Measurements from ENCODE around the gene DBH. TPM values are rescaled to one million over a fixed set of nuclear protein-coding genes. Genes with fewer than 3 reads are reported as not detected.

The DBH gene
- total RNA-seq (2021): not detected in 2 replicates
- Bru-seq, nascent RNA: not detected
- BruChase-seq, experiment 1, labeled RNA remaining after a 2-hour chase: not detected
- BruChase-seq, experiment 2, labeled RNA remaining after a 6-hour chase: not detected
- long read RNA-seq: 0 reads

GRCh38 chr9:133635533-133636531 is at the start of gene DBH:
TSS of gene DBH (plus strand) at chr9:133636363. CDS start at chr9:133636372, 9 bp downstream.
- no peak within 1 kb of the TSS for H3K4me3 ChIP-seq (ENCODE audit: low read depth, low read length, poor library complexity, severe bottlenecking)
- BruUV-seq (replicated peaks): no TSS peak
- no peak for DNase-seq (ENCODE audit: low spot score)
- intact Hi-C loops (cut with micrococcal nuclease; ENCODE audit: unreplicated experiment): no loop called here
- no peaks in the 10 kb centered on the region for H3K27me3 ChIP-seq (replicated peaks; ENCODE audit: insufficient read depth, low read depth, low read length, poor library complexity)
- H3K9me3 ChIP-seq (ENCODE audit: low read depth, low read length, poor library complexity, severe bottlenecking): no peaks in the 10 kb centered on the region
- no peak for TF ChIP-seq CTCF (conservative IDR thresholded peaks at IDR 0.05; ENCODE audit: low read depth, low read length)
- no peak for TF ChIP-seq EZH2 (IDR thresholded peaks at IDR 0.05; ENCODE audit: borderline replicate concordance, low read depth, low read length, poor library complexity, severe bottlenecking)
- no peaks in the 10 kb centered on the region for H3K36me3 ChIP-seq (ENCODE audit: insufficient read depth, low read length, poor library complexity, severe bottlenecking)
- ChIA-PET CTCF (no interaction called here), POLR2A (ENCODE audit: low non-redundant PET) (no interaction called here)
- no peak within 1 kb of the TSS for H3K27ac ChIP-seq (ENCODE audit: low read depth, low read length, poor library complexity, severe bottlenecking)
- H3K4me1 ChIP-seq (ENCODE audit: insufficient read depth, low read length, poor library complexity, severe bottlenecking): no peaks in the 10 kb centered on the region

DNA sequence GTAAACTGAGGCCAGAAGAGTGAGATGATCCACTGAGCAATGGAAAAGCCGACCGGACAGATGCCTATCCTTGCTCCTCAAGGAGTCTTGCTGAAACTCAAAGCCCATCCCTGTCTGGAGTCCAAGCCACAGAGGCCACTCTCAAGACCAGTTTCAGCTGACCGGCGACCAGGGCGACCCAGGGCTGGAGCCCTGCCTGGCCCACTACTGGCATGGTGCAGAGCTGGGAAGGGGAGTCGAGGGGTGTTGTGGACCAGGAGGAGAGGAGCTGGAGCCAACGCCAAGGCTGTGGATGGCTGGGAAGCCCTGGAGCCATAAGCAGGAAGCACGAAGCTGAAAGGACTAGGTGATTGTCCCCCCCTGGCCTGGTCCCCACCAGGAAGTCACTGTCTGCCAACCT is 49.1 kb upstream of the DBH start:
- Histone ChIP-seq H3K27ac (ENCODE audit: low read depth, low read length, poor library complexity, severe bottlenecking) (no peak overlapping the region), H3K36me3 (ENCODE audit: insufficient read depth, low read length, poor library complexity, severe bottlenecking) (no peaks in the 10 kb centered on the region), H3K9me3 (ENCODE audit: low read depth, low read length, poor library complexity, severe bottlenecking) (peaks cover 5% of the 10 kb centered on the region), H3K4me1 (ENCODE audit: insufficient read depth, low read length, poor library complexity, severe bottlenecking) (peaks cover 26% of the 10 kb centered on the region), H3K27me3 (replicated peaks; ENCODE audit: insufficient read depth, low read depth, low read length, poor library complexity) (no peaks in the 10 kb centered on the region), H3K4me3 (ENCODE audit: low read depth, low read length, poor library complexity, severe bottlenecking) (no peak overlapping the region)
- ChIA-PET POLR2A (ENCODE audit: low non-redundant PET) (no interaction called here), CTCF (no interaction called here)
- DNase-seq (ENCODE audit: low spot score): no peak
- no TSS peak for BruUV-seq (replicated peaks)
- intact Hi-C loops (cut with micrococcal nuclease; ENCODE audit: unreplicated experiment): no loop called here
- no peak for TF ChIP-seq EZH2 (IDR thresholded peaks at IDR 0.05; ENCODE audit: borderline replicate concordance, low read depth, low read length, poor library complexity, severe bottlenecking)
- TF ChIP-seq CTCF (conservative IDR thresholded peaks at IDR 0.05; ENCODE audit: low read depth, low read length): no peak

- DNase-seq (ENCODE audit: low spot score): no peak
- POLR2A ChIA-PET (ENCODE audit: low non-redundant PET): no interaction called here
- no peak overlapping the region for H3K4me3 ChIP-seq (ENCODE audit: low read depth, low read length, poor library complexity, severe bottlenecking)
- no peaks in the 10 kb centered on the region for H3K36me3 ChIP-seq (ENCODE audit: insufficient read depth, low read length, poor library complexity, severe bottlenecking)
- peaks cover 5% of the 10 kb centered on the region for H3K9me3 ChIP-seq (ENCODE audit: low read depth, low read length, poor library complexity, severe bottlenecking)
- H3K27ac ChIP-seq (ENCODE audit: low read depth, low read length, poor library complexity, severe bottlenecking): no peak overlapping the region
- TF ChIP-seq CTCF (conservative IDR thresholded peaks at IDR 0.05; ENCODE audit: low read depth, low read length) (no peak), EZH2 (IDR thresholded peaks at IDR 0.05; ENCODE audit: borderline replicate concordance, low read depth, low read length, poor library complexity, severe bottlenecking) (no peak)
- no TSS peak for BruUV-seq (replicated peaks)
- H3K4me1 ChIP-seq (ENCODE audit: insufficient read depth, low read length, poor library complexity, severe bottlenecking): peaks cover 25% of the 10 kb centered on the region
- intact Hi-C loops (cut with micrococcal nuclease; ENCODE audit: unreplicated experiment): no loop called here
- no peaks in the 10 kb centered on the region for H3K27me3 ChIP-seq (replicated peaks; ENCODE audit: insufficient read depth, low read depth, low read length, poor library complexity)
- CTCF ChIA-PET: no interaction called here
Measured at GRCh38 chr9:133587466-133587865, 48.7 kb upstream of the DBH start.
